ENCODE results near the gene PLCXD3.

DNA sequence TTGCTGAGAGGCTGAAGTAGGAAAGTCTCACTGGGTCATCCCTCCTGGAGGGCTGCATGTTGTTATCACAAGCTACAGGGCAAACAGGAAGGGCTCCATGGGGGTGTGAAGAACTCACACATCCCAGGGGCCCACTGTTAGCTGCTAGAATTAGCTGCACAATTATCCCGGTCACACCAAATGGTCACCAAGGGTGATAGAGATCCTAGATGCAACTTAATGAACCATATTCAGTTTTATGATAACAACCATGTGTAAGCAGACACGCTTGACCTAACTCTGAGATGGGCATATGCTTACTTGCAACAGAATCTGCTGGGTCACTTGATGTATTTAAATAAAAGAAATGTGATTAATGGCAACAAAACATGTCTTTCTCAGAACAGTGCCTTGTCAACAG is 153.6 kb downstream of the PLCXD3 start:
- no peak for TF ChIP-seq CTCF (IDR thresholded peaks at IDR 0.05)
- TF ChIP-seq POLR2AphosphoS5 (IDR thresholded peaks at IDR 0.05), result no peak

Measured in upper lobe of left lung (tissue), 4 donors.